A673 (cell line): Measurements from ENCODE around the gene SRPRB. TPM values are rescaled to one million over a fixed set of nuclear protein-coding genes. Genes with fewer than 3 reads are reported as not detected.

Source experiments
- BruUV-seq: library from RNA; stranded (reverse); fragments of 400-500 nt; replicated peaks from 2 replicates; lab custom pipeline; 2021; lab: Mats Ljungman, UMichigan
- CTCF ChIA-PET: fragments of 300-600 bp; sonication (Branson Sonifier 250); formaldehyde crosslinking; loops from one replicate; lab custom pipeline; 2022; ENCODE audit warnings: antibody characterized with exemption; lab: Charles Lee
- POLR2A ChIA-PET: fragments of 300-600 bp; sonication (Branson Sonifier 250); formaldehyde crosslinking; loops from one replicate; lab custom pipeline; 2022; ENCODE audit warnings: antibody characterized with exemption; ENCODE audit not compliant: low non-redundant PET; lab: Charles Lee
- DNase-seq: peaks from one replicate; pipeline ENCODE4 v3.0.0-alpha.2; 2015; ENCODE audit warnings: low spot score
- H3K27ac ChIP-seq: fragments of 200-600 bp; sonication (generic); 2 replicates; pipeline ENCODE4 v1.5.1; 2016; ENCODE audit warnings: mixed run types, low read depth, mild to moderate bottlenecking, mixed read lengths, antibody characterized with exemption, low read length; ENCODE audit not compliant: poor library complexity, severe bottlenecking
- H3K27me3 ChIP-seq: fragments of 200-600 bp; sonication (generic); replicated peaks from 2 replicates; pipeline ENCODE4 v1.6.1; 2017; ENCODE audit warnings: mixed run types, low read depth, mild to moderate bottlenecking, mixed read lengths, antibody characterized with exemption, low read length; ENCODE audit not compliant: insufficient read depth, poor library complexity
- H3K36me3 ChIP-seq: fragments of 200-600 bp; sonication (generic); 2 replicates; pipeline ENCODE4 v1.6.1; 2016; ENCODE audit warnings: mixed run types, mild to moderate bottlenecking, mixed read lengths, antibody characterized with exemption, low read length; ENCODE audit not compliant: insufficient read depth, poor library complexity, severe bottlenecking
- H3K4me1 ChIP-seq: fragments of 200-600 bp; sonication (generic); 2 replicates; pipeline ENCODE4 v1.6.1; 2017; ENCODE audit warnings: mixed run types, mild to moderate bottlenecking, mixed read lengths, antibody characterized with exemption, low read length; ENCODE audit not compliant: insufficient read depth, poor library complexity, severe bottlenecking
- H3K4me3 ChIP-seq: fragments of 200-600 bp; sonication (generic); 2 replicates; pipeline ENCODE4 v1.5.1; 2016; ENCODE audit warnings: low read depth, mixed run types, mild to moderate bottlenecking, mixed read lengths, low read length; ENCODE audit not compliant: poor library complexity, severe bottlenecking
- H3K9me3 ChIP-seq: fragments of 200-600 bp; sonication (generic); 2 replicates; pipeline ENCODE4 v1.6.1; 2016; ENCODE audit warnings: mixed run types, low read depth, mild to moderate bottlenecking, mixed read lengths, antibody characterized with exemption, low read length; ENCODE audit not compliant: poor library complexity, severe bottlenecking
- CTCF ChIP-seq: fragments of 300-800, 200-600 bp; sonication (generic); conservative IDR thresholded peaks from 2 replicates; pipeline ENCODE4 v1.5.1; 2017; ENCODE audit warnings: low read depth, mild to moderate bottlenecking, antibody characterized with exemption, low read length, moderate library complexity, mixed read lengths
- EZH2 ChIP-seq: fragments of 200-600 bp; sonication (generic); IDR thresholded peaks from 2 replicates; pipeline ENCODE4 v1.6.1; 2017; ENCODE audit warnings: borderline replicate concordance, low read depth, mild to moderate bottlenecking, mixed read lengths, antibody characterized with exemption, low read length; ENCODE audit not compliant: poor library complexity, severe bottlenecking
- intact Hi-C: fragments of 100-400 bp; cut with micrococcal nuclease; formaldehyde crosslinking; loops from one replicate; pipeline ENCODE4 v1.10.0; 2022; ENCODE audit not compliant: unreplicated experiment
- total RNA-seq: library from RNA; stranded (reverse); gene quantifications from 2 replicates; pipeline ENCODE4 v1.2.3, GENCODE V29; 2021

The SRPRB gene
- total RNA-seq, 1 experiment from 2014 or later, result 64.2 TPM

- no TSS peak for BruUV-seq
- Histone ChIP-seq H3K27me3 (no peaks in the 10 kb centered on the region), H3K36me3 (no peaks in the 10 kb centered on the region), H3K4me3 (no peak overlapping the region), H3K9me3 (no peaks in the 10 kb centered on the region), H3K27ac (no peak overlapping the region), H3K4me1 (no peaks in the 10 kb centered on the region)
- intact Hi-C loops, result no loop called here
- ChIA-PET CTCF (no interaction called here), POLR2A (no interaction called here)
- DNase-seq, result no peak
- TF ChIP-seq EZH2 (no peak), CTCF (no peak)
These were observed 59.0 kb downstream of the SRPRB start for GRCh38 chr3:133864616-133865015.

- no peaks in the 10 kb centered on the region for H3K9me3 ChIP-seq
- POLR2A ChIA-PET, result no interaction called here
- no peaks in the 10 kb centered on the region for H3K4me1 ChIP-seq
- no peaks in the 10 kb centered on the region for H3K27me3 ChIP-seq
- no TSS peak for BruUV-seq
- no peak for DNase-seq
- intact Hi-C loops, result no loop called here
- no peak overlapping the region for H3K4me3 ChIP-seq
- TF ChIP-seq EZH2 (no peak), CTCF (no peak)
- no peaks in the 10 kb centered on the region for H3K36me3 ChIP-seq
- CTCF ChIA-PET, result no interaction called here
- no peak overlapping the region for H3K27ac ChIP-seq
These were observed 59.7 kb downstream of the SRPRB start for GRCh38 chr3:133865136-133865855.

- BruUV-seq, result no TSS peak
- no peak for DNase-seq
- no peaks in the 10 kb centered on the region for H3K36me3 ChIP-seq
- TF ChIP-seq CTCF (no peak), EZH2 (no peak)
- no peak overlapping the region for H3K4me3 ChIP-seq
- ChIA-PET CTCF (no interaction called here), POLR2A (no interaction called here)
- no peaks in the 10 kb centered on the region for H3K4me1 ChIP-seq
- no peak overlapping the region for H3K27ac ChIP-seq
- H3K9me3 ChIP-seq, result no peaks in the 10 kb centered on the region
- no peaks in the 10 kb centered on the region for H3K27me3 ChIP-seq
- intact Hi-C loops, result no loop called here
These were observed 60.5 kb downstream of the SRPRB start for GRCh38 chr3:133866141-133866540.
